NCI-H1694 (cell line): ENCODE data around the gene RUSC1.
"Not testable (repeated sequence)": the region's sequence is repeated elsewhere in the genome, so short reads cannot be mapped to it uniquely, and the experiment has no call there.

Source experiments
- DNase-seq: peaks from one replicate; lab custom pipeline; 2025; lab: John Stamatoyannopoulos, UW

The RUSC1 gene, protein sequence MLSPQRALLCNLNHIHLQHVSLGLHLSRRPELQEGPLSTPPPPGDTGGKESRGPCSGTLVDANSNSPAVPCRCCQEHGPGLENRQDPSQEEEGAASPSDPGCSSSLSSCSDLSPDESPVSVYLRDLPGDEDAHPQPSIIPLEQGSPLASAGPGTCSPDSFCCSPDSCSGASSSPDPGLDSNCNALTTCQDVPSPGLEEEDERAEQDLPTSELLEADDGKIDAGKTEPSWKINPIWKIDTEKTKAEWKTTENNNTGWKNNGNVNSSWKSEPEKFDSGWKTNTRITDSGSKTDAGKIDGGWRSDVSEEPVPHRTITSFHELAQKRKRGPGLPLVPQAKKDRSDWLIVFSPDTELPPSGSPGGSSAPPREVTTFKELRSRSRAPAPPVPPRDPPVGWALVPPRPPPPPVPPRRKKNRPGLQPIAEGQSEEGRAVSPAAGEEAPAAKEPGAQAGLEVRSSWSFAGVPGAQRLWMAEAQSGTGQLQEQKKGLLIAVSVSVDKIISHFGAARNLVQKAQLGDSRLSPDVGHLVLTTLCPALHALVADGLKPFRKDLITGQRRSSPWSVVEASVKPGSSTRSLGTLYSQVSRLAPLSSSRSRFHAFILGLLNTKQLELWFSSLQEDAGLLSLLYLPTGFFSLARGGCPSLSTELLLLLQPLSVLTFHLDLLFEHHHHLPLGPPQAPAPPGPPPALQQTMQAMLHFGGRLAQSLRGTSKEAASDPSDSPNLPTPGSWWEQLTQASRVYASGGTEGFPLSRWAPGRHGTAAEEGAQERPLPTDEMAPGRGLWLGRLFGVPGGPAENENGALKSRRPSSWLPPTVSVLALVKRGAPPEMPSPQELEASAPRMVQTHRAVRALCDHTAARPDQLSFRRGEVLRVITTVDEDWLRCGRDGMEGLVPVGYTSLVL

DNA sequence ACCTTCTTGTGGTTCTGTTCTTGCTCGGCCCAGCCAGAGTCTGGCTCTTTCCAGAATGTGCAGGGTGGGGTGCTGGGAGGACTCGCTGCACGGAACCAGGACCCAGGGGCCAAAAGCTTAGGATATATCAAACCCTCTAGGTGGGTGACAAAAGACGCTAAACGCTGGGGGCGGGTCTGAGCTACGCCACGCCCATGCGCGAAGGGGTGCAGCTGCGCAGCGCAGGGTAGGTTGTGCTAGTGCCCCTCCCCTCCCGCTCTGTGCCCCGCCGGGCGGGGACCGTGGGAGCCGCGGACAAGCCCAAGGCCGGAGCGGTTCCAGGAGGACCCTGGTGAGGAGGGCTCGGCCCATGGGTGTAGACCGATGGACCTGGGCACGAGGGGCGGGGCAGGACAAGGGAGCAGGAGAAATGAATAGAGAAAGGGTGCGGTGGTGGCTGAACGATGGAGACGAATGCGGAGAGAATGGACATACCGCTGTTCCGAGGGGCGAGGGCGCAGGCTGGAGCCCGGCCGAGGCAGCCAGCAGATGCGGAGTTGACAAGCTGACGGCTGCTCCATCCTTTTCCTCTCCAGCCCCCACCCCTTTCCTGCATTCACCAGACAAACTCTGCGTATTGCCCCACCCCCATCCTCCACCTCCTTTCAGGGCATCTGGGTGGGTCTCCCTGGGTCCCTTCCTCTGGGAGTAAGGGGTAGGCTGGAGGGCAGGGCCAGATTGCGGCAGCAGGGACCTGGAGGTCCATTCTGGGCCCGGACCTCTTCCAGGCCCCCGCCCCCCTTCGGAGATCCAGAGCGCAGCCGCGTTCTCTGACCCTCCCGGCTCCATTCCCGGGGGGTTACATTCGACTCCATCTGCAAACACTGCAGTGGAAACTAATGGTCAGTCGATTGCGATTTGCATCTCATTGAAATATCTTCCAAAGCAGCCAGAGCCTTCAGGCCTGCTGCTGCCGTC lies at the start of gene RUSC1:
TSS of gene RUSC1 (plus strand) at position 234 of the 957 bp plus-strand sequence. CDS start 880 bp downstream, outside the sequence.
- no peak for DNase-seq

DNA sequence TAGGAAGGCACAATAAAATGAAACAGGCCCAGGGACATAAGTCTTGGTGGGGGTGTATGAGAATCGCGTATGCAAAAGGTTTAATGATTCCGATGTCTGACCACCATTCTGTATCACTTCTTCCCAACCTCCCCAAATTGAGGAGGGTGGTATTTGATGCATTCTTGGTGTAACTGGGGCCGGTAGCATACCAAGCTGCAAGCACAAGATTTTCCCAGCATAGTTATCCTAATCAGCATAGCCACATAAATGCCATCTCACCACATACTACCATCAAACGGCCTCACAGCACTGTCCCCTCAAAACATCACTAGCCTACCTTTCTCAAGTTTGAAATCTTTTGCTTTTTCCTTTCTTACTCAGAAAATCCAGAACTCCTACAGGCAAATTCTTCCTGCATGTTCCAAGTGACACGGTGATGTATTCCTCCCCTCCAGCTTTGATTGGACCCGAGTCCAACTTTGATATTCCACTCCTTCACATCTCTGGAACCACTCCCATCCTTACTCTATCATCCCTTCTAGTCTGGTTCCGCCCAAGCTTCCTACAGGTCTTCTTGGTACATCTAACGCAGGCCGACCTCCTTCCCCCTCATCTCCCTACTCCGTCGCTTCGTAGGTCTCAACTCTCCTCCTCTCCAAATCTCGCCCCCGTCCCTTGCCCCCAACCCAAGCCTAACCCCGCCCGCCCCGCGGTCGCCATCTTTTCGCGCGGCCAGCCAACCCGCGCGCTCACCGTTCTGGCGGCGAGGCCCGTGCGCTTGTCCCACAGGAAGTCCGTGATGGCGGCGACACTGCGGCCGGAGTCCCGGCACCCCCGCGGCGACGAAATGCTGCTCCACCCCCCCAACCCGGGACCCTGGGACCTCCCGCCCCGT lies 48.0 kb upstream of the RUSC1 start:
- DNase-seq, result peak; percentile 54

DNA sequence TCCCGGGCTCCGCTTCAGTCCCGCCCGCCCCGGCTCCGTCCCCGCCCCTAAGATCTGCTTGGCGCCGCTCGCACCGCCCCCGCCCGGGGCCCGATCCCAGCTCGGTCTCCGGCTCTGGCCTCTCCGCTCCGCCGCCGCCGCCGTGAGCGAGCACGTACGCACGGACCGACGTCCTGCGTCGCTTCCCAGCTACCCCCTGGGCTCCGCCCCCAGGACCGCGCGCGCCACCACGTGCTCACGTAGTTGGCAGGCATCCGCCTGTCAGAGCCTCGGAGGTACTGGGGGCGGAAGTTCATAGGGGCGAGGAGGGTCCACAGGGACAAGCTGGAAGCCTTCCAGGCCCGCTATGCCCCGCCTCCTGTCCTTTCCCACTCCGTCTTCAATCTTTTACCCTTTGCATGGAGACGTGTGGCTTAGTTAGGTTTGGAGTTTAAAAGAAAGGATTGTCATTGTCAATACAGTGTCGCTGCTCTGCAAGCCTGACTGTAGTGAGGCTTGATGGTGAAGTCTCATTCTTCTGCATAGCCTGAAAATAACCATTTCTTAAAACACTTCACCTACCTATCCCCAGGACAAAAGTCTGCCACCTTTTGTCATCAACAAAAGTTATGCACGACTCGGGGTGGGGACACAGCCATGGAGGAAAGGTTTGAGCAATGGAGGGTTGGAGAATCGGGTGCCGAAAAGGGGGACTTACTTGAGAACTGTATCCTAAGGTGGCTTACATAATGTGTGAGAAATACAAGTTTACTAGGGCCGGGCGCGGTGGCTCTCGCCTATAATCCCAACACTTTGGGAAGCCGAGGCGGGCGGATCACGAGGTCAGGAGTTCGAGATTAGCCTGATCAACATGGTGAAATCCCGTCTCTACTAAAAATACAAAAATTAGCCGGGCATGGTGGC lies 47.1 kb upstream of the RUSC1 start, which contains the start of gene CLK2:
TSS of gene CLK2 (minus strand) at position 162 of the 903 bp plus-strand sequence. CDS start 2,527 bp downstream, outside the sequence.
- peak; percentile 99 for DNase-seq

DNA sequence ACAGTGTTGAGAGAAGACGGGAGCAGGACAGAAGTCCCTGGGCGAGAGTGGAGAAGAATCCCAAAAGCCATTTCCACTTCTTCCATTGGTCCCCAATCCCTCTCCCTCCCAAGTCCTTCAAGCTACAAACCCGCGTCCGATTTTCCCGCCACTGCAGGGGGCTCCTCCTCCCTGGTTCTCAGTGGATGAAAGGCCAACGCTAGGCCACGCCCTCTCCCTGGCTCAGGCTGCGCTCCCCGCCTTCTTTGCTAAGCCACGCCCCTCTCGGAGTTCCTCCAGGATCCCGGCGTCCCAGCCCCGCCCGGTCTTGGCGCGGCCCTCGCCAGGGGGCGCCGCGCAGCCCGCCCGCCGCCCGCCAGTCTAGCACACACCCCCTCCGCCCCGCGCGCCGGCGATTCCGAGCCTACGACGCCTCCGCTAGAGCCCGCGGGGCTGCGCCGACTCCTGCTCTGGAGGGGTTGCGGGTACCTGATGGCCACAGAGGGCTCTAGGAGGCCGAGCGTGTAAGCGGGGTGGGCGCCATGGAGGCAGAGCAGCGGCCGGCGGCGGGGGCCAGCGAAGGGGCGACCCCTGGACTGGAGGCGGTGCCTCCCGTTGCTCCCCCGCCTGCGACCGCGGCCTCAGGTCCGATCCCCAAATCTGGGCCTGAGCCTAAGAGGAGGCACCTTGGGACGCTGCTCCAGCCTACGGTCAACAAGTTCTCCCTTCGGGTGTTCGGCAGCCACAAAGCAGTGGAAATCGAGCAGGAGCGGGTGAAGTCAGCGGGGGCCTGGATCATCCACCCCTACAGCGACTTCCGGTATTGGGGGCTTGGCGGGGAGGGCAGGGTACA lies 43.4 kb upstream of the RUSC1 start, which contains the start of gene HCN3:
TSS of gene HCN3 (plus strand) at position 394 of the 832 bp plus-strand sequence. CDS start at position 522, 128 bp downstream.
- DNase-seq, result peak; percentile 99

DNA sequence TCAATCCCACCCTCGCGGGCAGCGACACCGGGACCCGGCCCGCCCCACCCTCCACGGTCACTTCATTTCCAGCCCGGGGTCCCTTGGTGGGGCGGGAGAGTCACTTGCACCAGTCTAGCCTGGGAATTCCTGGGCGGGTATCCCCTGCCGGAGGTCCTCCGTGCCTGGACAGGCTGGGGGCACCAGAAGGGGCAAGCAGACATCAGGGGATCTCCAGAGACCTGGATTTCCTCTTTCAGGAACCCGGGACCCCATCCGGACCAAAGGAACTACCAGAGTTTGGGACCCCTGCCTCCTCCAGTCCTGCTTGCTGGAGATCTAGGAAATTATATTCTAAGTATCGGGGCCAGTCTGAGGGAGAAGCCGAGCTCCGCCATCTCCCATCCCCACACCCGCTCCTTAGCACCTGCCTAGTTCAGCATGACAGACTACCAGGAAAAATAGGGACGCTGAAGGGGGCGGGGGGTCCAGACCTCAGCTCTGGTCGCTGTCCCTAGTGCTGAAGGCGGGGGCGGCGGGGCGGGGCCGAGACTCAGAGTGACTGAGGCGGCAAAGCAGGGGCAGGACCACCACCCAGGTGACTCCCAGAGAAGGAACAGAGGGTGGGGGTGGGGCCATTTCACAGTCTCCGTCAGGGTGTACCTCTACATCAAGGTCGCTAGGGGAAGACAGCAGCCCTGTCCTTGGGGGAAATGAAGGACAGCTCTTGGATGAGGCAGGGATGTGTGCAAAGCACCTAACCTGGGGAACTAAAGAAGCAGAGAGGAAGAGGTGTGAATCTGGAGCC lies 42.6 kb upstream of the RUSC1 start:
- peak; percentile 88 for DNase-seq

DNA sequence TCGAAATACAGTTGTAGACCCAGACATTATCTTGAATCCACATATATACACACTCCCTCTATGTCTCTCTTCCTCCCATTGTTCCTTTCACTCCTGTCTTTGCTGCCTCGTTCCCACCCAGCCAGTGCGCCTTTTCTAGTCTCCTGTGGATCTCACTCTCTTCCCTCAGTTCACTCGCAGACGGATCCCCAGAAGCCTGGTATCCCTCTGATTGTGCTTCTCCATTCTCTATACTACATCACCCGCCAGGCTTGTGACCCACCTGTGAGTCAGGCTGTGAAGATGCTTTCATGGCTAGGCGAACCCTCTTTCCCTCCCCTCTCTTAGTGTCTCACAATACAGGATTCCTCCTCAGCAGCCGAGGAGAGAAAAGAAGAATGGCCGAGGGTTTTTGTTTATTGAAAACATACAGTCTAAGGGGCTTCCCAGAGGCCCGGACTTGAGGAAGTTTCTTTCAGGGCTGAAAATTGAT lies 42.0 kb upstream of the RUSC1 start:
- DNase-seq, result no peak

DNA sequence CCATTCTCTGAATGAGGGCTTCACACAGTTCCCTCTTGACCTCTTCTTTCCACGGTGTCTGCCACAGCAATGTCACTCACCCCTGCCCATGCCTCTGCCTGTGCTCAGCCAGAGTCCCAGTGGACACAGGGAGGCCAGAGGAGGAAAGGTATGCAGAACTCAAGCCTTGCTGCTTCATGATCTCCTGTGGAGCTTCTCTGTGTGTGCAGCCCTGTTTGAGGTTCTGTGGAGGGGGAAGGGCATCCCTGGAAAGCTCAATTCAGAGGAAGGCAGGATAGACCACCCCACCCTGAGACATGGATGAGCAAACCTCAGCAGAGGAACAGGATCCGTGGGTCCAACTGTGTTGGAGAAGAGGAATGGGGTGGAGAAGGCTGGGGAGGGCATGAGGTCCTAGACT lies 41.4 kb upstream of the RUSC1 start:
- no peak for DNase-seq

DNA sequence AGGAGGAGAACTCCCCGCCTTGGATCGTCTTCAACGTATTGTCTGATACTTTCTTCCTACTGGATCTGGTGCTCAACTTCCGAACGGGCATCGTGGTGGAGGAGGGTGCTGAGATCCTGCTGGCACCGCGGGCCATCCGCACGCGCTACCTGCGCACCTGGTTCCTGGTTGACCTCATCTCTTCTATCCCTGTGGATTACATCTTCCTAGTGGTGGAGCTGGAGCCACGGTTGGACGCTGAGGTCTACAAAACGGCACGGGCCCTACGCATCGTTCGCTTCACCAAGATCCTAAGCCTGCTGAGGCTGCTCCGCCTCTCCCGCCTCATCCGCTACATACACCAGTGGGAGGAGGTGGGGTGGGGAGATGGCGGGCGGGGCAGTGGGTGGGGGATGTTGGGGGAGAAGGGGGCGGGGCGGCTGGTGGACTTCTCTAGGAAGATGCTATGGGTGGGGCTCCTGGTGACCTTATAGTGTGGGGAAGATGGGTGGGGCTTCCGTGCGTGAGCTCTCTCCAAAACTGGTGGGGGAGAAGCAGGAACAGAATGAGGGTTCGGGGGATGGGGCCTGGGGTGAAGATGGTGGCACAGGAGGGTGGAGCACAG lies 38.1 kb upstream of the RUSC1 start:
- DNase-seq, result no peak

DNA sequence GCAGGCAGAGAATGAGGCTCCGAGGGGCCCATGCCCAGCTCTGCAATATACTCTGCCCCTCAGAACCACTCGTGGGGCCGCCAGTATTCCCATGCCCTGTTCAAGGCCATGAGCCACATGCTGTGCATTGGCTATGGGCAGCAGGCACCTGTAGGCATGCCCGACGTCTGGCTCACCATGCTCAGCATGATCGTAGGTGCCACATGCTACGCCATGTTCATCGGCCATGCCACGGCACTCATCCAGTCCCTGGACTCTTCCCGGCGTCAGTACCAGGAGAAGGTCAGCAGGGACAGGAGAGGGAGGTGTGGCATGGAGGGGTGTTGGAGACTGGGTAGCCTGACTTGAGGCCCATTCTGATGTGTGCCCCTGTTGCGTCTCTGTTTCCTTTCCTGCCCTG lies 36.2 kb upstream of the RUSC1 start:
- no peak for DNase-seq

DNA sequence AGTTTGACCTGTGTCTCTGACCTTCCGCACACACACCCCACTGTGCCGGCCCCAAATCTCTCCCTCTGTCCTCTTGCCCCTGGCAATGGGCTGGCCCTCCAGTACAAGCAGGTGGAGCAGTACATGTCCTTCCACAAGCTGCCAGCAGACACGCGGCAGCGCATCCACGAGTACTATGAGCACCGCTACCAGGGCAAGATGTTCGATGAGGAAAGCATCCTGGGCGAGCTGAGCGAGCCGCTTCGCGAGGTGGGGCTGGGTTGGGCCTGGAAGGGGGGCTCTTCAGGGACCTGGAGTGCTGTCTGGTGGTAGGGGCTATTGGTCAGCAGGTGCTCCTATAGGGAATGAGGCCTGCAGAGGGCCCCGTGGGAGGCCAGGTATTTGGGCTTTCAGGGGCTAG lies 35.6 kb upstream of the RUSC1 start:
- DNase-seq, result no peak

DNA sequence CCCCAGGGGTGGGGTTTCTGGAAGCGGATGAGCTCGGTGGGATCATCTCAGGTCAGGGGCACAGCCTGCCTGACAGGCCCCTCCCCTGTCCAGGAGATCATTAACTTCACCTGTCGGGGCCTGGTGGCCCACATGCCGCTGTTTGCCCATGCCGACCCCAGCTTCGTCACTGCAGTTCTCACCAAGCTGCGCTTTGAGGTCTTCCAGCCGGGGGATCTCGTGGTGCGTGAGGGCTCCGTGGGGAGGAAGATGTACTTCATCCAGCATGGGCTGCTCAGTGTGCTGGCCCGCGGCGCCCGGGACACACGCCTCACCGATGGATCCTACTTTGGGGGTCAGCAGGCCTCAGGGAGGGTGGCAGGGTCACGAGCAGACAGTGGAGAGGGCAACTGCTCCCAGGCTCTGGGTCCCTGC lies 35.1 kb upstream of the RUSC1 start:
- DNase-seq, result no peak

DNA sequence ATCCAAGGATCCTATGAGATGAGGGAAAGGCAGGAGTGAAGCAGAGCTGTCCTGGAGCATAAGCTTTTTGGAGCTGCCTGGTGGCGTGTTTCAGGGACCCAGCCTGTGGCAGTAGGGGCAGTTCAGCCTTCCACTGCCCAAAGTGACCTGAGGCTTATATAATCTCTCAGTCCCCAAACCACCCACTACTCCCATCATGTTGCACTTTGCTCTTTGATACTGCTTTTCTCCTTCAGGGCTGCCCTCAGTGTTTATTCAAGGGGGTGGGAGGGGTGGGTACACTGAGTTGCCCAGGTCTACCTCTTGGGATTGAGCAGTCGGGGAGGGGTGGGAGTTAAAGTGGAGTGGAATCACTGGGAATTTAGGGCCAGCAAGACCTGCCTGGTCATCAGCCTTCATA lies 34.1 kb upstream of the RUSC1 start:
- DNase-seq, result no peak

DNA sequence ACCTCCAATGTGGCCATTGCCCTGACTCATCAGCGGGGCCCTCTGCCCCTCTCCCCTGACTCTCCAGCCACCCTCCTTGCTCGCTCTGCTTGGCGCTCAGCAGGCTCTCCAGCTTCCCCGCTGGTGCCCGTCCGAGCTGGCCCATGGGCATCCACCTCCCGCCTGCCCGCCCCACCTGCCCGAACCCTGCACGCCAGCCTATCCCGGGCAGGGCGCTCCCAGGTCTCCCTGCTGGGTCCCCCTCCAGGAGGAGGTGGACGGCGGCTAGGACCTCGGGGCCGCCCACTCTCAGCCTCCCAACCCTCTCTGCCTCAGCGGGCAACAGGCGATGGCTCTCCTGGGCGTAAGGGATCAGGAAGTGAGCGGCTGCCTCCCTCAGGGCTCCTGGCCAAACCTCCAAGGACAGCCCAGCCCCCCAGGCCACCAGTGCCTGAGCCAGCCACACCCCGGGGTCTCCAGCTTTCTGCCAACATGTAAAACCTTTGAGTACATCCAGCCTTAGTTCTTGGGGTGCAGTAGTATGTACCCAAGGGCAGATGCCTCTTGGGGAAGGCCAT lies 32.6 kb upstream of the RUSC1 start:
- DNase-seq, result no peak

DNA sequence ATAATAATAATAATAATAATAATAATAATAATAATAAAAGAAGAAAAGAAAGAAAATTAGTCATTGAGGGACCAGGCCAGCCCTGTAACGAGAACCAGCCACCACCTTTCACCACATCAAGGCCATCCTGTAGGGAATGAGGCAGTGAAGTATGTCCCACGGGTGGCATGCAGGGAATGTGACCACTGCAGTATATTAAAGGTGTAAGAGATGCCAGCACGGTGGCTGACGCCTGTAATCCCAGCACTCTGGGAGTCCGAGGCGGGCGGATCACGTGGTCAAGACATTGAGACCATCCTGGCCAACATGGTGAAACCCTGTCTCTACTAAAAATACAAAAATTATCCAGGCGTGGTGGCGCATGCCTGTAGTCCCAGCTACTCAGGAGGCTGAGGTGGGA lies 29.7 kb upstream of the RUSC1 start:
- not testable (repeated sequence) for DNase-seq

DNA sequence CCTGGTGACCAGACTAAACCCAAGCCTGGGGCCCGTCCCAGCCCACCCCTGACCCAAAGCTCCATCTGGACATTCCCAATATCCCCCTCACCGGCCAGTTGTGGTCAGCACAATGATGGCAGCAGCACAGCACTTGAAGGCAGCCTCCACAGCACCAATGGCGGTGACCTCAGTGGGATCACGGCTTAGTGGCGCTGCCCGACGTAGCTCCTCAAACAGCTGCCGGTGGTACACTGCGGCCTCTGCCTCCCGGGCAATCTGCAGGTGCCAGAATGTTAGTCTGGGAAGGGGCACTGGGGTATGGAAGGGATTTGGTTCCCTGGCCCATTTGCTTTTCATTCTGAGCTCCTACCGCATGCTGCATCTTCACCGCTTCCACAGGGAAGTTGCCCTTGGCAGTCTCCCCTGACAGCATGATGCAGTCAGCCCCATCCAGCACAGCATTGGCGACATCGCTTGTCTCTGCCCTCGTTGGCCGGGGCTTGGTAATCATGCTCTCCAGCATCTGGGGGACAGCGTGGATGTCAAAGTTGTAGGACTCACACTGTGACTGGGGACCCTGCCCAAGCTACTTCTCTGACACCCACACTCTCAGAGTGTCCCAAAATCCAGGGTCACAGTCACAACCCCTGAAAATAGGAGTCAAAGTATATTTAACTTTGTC lies 27.5 kb upstream of the RUSC1 start:
- no peak for DNase-seq

DNA sequence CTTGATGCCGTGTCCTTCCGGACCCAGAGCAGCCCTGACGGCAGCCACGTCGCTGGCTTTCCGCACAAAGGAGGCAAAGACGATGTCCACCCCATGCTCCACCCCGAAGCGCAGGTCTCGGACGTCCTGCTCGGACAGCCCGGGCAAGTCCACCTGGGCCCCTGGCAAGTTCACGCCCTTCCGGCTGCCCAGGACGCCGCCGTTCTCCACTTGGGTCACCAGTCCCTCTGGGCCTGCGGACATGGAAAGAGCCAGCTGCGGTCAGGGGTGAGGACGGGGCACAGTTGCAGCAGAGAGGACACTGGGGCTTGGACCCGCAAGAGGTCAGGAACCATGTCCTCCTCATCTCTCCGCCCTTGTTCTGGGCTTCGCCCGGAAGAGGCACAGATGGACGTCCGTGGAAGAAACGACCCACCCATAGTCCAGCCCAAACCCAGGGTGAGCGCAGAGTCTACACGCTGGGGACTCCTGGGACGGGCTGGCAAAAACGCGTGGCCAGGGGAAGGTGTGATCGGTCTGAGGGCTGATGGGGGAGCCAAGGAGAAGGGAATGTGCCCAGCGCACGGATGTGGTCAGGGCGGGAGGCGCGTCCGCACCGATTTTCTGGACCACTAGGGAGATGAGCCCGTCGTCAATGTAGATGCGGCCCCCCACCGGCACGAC lies 26.0 kb upstream of the RUSC1 start:
- no peak for DNase-seq
